ENCODE results near the gene AIFM2. TPM values are rescaled to one million over a fixed set of nuclear protein-coding genes. Genes with fewer than 3 reads are reported as not detected.
"Not testable (repeated sequence)": the region's sequence is repeated elsewhere in the genome, so short reads cannot be mapped to it uniquely, and the experiment has no call there.

Gene AIFM2
- total RNA-seq: 1 to 10 TPM; 4.7 to 5.8 TPM
- polyA plus RNA-seq: 1 to 10 TPM in 1 of 2 donors, under 1 TPM in 1; 0.68 to 2.7 TPM

DNA sequence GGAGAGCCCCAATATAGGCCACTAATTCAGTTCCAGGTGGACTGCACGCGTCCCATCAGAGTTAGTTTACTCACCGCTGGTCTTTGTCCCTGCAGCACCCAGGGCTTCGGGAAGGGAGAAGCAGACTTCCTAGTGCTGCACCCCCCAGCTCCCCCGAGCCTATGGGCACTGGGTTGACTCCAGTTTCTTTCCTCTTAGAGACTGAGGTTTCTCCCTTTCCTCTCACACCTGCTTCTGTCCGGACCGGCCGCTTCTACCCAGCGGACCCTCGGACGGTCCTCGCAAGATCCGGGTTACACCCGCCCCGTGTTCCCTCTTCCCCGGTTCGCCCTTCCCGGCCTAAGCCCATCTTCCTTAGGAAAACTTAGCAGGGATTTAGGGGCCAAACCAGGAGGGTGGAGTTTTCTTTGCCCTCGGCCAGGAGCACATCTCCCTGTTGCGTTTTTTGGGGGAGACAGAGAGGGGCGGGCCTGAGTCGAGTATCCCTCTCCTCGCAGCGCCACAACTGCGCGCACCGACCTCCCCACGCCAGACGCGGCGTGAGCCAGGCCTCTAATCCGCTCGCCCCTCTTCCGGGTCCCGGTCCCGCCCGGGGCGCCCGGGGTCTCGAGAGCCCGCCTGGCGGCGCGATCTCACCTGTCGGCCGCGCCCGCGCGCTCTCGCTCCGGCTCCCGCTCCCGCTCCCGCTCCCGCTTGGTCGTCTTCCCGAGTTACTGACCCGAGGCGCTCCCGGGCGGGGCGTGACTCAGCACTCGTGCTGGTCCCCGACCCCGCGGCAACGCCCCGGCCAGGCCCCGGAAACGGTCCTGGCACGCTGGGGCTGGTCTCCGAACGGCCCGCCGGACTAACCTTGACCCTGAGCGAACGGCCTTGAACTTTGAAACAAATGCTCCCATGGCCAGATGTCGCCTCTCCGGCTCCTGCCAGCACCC is at the start of gene AIFM2:
AIFM2 (minus strand) TSS at position 728 of the 932 bp plus-strand sequence. CDS start 8,741 bp downstream, outside the sequence.
- H3K27ac Mint-ChIP-seq: peak within 1 kb of the TSS; percentile 20 to 93 (median 77)
- H3K36me3 Mint-ChIP-seq: peaks cover 0 to 8% of the 10 kb centered on the region in 2 donors
- H3K9me3 ChIP-seq (ENCODE audit: control insufficient read depth in 1 of 2, low read length in 2 of 2): no peaks in the 10 kb centered on the region
- H3K4me3 ChIP-seq (ENCODE audit: low read length in 2 of 2): peak within 1 kb of the TSS; percentile 42 to 48
- CTCF ChIA-PET (ENCODE audit: partially characterized antibody): no interaction called here
- intact Hi-C loops (cut with micrococcal nuclease): no loop called here
- no peaks in the 10 kb centered on the region for H3K36me3 ChIP-seq (ENCODE audit: insufficient read depth, low read length)
- no peaks in the 10 kb centered on the region for H3K9me3 Mint-ChIP-seq
- POLR2A ChIA-PET (ENCODE audit: partially characterized antibody): no interaction called here
- no peaks in the 10 kb centered on the region for H3K27me3 ChIP-seq (ENCODE audit: insufficient read depth, low read length)
- H3K27me3 Mint-ChIP-seq: no peaks in the 10 kb centered on the region
- peaks cover 6 to 29% (median 15%) of the 10 kb centered on the region in 4 donors for H3K4me1 Mint-ChIP-seq
- peak in 3 of 5 donors; percentile 14 to 33 (median 22) for DNase-seq
- peak within 1 kb of the TSS; percentile 71 to 94 (median 87) for H3K4me3 Mint-ChIP-seq
- peaks cover 11% of the 10 kb centered on the region for H3K4me1 ChIP-seq (ENCODE audit: insufficient read depth, low read length)
- H3K27ac ChIP-seq (ENCODE audit: low read depth, low read length): no peak within 1 kb of the TSS

DNA sequence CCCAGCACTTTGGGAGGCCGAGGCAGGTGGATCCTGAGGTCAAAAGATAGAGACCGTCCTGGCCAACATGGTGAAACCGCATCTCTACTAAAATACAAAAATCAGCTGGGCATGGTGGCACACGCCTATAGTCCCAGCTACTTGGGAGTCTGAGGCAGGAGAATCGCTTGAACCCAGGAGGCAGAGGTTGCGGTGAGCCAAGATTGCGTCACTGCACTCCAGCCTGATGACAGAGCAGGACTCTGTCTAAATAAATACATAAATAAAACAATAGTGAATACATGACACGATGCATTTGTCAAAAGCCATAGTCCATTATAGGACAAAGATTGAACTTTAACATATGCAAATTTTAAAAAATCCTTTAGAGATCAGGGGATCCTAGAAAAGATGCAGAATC is 46.6 kb upstream of the AIFM2 start:
- H3K27ac Mint-ChIP-seq; DNase-seq; H3K4me3 Mint-ChIP-seq; H3K9me3 ChIP-seq (ENCODE audit: control insufficient read depth in 1 of 2, low read length in 2 of 2); H3K27me3 Mint-ChIP-seq; H3K4me3 ChIP-seq (ENCODE audit: low read length in 2 of 2); H3K36me3 Mint-ChIP-seq; H3K27me3 ChIP-seq (ENCODE audit: insufficient read depth, low read length); H3K9me3 Mint-ChIP-seq; H3K36me3 ChIP-seq (ENCODE audit: insufficient read depth, low read length); H3K27ac ChIP-seq (ENCODE audit: low read depth, low read length); intact Hi-C loops (cut with micrococcal nuclease): not testable (repeated sequence)
- ChIA-PET POLR2A (ENCODE audit: partially characterized antibody) (interaction anchor here (1.2 kb wide), 1 partner anchor 9 kb away, joined by 3 read pairs; the partner anchor contains the start of gene SAR1A), CTCF (ENCODE audit: partially characterized antibody) (interaction anchor here (1.5 kb wide), 1 partner anchor 33 kb away, joined by 8 read pairs; the partner anchor contains the start of gene TYSND1)
- peaks cover 4 to 11% (median 8%) of the 10 kb centered on the region in 4 donors for H3K4me1 Mint-ChIP-seq
- H3K4me1 ChIP-seq (ENCODE audit: insufficient read depth, low read length): peaks cover 12% of the 10 kb centered on the region

DNA sequence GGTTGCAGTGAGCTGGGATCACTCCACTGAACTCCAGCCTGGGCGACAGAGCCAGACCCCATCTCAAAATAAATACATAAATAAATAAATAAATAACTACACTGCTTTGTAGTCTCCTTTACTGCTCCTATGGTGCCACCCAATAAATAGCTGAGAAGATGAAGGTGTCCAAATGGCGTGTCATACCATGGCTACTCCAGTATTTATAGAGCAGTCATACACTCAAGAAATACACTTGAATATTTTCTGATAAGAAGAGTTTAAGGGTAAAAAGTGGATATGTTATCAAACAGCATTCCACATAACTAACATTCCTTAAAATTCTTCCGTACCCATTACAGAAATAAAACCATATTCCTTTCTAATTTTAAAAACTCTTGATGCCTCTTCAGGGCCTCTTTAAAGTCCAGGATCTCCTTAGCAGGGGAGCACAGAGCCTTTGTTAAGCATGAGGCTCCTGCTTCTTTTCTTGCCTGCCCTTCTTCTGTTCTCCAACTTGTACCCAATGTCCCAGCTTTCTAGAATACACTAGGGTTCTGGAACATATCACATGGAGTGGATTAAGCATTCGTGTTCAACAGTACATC is 45.6 kb upstream of the AIFM2 start:
- ChIA-PET CTCF (ENCODE audit: partially characterized antibody) (interaction anchor here (1.2 kb wide), 1 partner anchor 43 kb away, joined by 3 read pairs; no protein-coding TSS in a partner anchor), POLR2A (ENCODE audit: partially characterized antibody) (no interaction called here)
- Mint-ChIP-seq H3K9me3 (peaks cover 0 to 5% (median 0%) of the 10 kb centered on the region in 8 donors), H3K36me3 (no peaks in the 10 kb centered on the region), H3K27me3 (peaks cover 0 to 5% of the 10 kb centered on the region in 2 donors), H3K4me3 (no peak overlapping the region), H3K4me1 (peaks cover 10 to 18% (median 14%) of the 10 kb centered on the region in 4 donors), H3K27ac (no peak overlapping the region)
- Histone ChIP-seq H3K27me3 (ENCODE audit: insufficient read depth, low read length) (no peaks in the 10 kb centered on the region), H3K36me3 (ENCODE audit: insufficient read depth, low read length) (no peaks in the 10 kb centered on the region), H3K4me3 (ENCODE audit: low read length in 2 of 2) (no peak overlapping the region), H3K27ac (ENCODE audit: low read depth, low read length) (no peak overlapping the region), H3K4me1 (ENCODE audit: insufficient read depth, low read length) (peaks cover 21% of the 10 kb centered on the region), H3K9me3 (ENCODE audit: control insufficient read depth in 1 of 2, low read length in 2 of 2) (no peaks in the 10 kb centered on the region)
- DNase-seq: no peak
- intact Hi-C loops (cut with micrococcal nuclease): no loop called here

DNA sequence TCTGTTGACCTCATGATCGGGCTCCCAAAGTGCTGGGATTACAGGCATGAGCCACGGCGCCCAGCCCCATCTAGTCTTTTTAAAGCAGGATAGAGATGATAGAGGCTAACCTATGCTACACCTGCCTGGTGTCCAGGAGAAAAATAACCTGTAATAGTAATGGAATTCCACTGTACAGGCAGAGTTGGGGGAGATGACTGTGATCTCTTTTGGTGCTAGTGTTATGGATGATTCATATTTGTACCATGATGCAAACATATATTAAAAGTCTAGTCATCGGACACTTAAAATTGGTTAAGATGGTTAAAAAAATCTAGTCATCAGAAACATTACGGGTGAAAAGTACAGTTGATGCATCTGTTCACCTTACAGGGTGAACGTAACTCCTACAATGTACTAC is 43.8 kb upstream of the AIFM2 start:
- peaks cover 12 to 24% (median 17%) of the 10 kb centered on the region in 4 donors for H3K4me1 Mint-ChIP-seq
- no peaks in the 10 kb centered on the region for H3K9me3 ChIP-seq (ENCODE audit: control insufficient read depth in 1 of 2, low read length in 2 of 2)
- no peak for DNase-seq
- no peaks in the 10 kb centered on the region for H3K36me3 ChIP-seq (ENCODE audit: insufficient read depth, low read length)
- H3K27me3 ChIP-seq (ENCODE audit: insufficient read depth, low read length): no peaks in the 10 kb centered on the region
- POLR2A ChIA-PET (ENCODE audit: partially characterized antibody): interaction anchor here (2.4 kb wide), 1 partner anchor 30 kb away, joined by 23 read pairs; the partner anchor contains the start of gene TYSND1
- H3K27ac Mint-ChIP-seq: no peak overlapping the region
- CTCF ChIA-PET (ENCODE audit: partially characterized antibody): interaction anchor here (0.7 to 2.6 kb wide), 3 partner anchors 30 to 184 kb away, joined by 3 to 31 read pairs (median 7); partner anchors contain the start of gene TYSND1
- no peak overlapping the region for H3K4me3 Mint-ChIP-seq
- H3K27me3 Mint-ChIP-seq: peaks cover 0 to 5% of the 10 kb centered on the region in 2 donors
- no peaks in the 10 kb centered on the region for H3K36me3 Mint-ChIP-seq
- peaks cover 0 to 5% (median 0%) of the 10 kb centered on the region in 8 donors for H3K9me3 Mint-ChIP-seq
- no peak overlapping the region for H3K27ac ChIP-seq (ENCODE audit: low read depth, low read length)
- H3K4me1 ChIP-seq (ENCODE audit: insufficient read depth, low read length): peaks cover 26% of the 10 kb centered on the region
- H3K4me3 ChIP-seq (ENCODE audit: low read length in 2 of 2): no peak overlapping the region
- intact Hi-C loops (cut with micrococcal nuclease): no loop called here

DNA sequence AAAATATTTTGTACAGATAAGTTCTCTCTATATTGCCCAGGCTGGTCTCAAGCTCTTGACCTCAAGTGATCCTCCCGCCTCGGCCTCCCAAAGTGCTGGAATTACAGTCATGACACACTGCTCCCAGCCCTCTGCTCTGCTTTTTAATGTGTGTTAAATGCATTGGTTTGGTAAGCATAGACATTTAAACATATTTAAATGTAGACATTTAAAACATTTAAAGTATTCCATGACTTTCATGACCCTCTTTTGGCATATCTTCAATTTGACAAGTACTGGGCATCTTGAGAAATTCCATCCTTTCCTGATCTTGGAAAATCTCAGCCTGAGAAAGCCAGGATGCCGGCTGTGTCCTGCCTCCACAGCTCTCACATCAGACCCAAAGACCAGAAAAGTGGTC is 42.9 kb upstream of the AIFM2 start:
- Mint-ChIP-seq H3K27ac (no peak overlapping the region), H3K9me3 (peaks cover 0 to 5% (median 0%) of the 10 kb centered on the region in 8 donors), H3K27me3 (peaks cover 0 to 5% of the 10 kb centered on the region in 2 donors), H3K36me3 (no peaks in the 10 kb centered on the region), H3K4me1 (peaks cover 16 to 33% (median 22%) of the 10 kb centered on the region in 4 donors), H3K4me3 (no peak overlapping the region)
- Histone ChIP-seq H3K9me3 (ENCODE audit: control insufficient read depth in 1 of 2, low read length in 2 of 2) (no peaks in the 10 kb centered on the region), H3K36me3 (ENCODE audit: insufficient read depth, low read length) (no peaks in the 10 kb centered on the region), H3K4me1 (ENCODE audit: insufficient read depth, low read length) (peaks cover 32% of the 10 kb centered on the region), H3K4me3 (ENCODE audit: low read length in 2 of 2) (no peak overlapping the region), H3K27me3 (ENCODE audit: insufficient read depth, low read length) (no peaks in the 10 kb centered on the region), H3K27ac (ENCODE audit: low read depth, low read length) (no peak overlapping the region)
- POLR2A ChIA-PET (ENCODE audit: partially characterized antibody): interaction anchor here (2.4 kb wide), 1 partner anchor 29 kb away, joined by 23 read pairs; the partner anchor contains the start of gene TYSND1
- DNase-seq: no peak
- CTCF ChIA-PET (ENCODE audit: partially characterized antibody): interaction anchor here (0.7 to 2.6 kb wide), 4 partner anchors 29 to 121 kb away, joined by 3 to 31 read pairs (median 6); partner anchors contain the start of gene TYSND1
- intact Hi-C loops (cut with micrococcal nuclease): no loop called here

DNA sequence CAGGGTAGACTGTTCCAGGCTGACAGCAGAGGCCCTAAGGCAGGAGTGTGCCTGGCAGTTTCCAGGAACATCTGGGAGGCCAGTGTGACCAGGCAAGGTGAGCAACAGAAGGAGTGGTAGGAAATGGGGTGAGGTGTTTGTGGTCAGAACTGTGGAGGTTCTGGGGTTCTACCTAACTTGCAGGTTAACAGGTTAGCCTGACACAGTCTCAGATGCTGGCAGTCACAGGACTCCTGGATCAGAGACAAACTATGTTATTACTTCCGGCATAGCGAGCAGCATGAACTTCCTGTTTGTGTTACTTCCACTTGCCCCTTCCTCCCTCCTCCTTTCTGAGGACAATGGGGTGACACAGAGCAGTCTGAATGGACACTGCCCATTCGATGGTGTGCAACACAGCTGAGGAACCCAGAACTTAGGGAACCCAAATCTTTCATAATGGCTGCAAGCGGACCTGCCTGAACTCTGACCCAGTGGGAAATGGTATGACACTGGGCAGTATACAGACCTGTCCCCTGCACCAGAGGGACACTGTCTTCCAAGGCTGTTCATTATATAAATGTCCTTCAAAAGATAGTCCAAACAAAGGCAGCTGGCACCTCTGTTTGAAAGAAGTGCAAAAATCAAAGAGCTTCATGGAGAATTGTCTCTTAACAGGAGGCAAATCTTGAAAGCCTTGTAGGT is 41.6 kb upstream of the AIFM2 start:
- peak; percentile 45 to 77 (median 58) for DNase-seq
- Mint-ChIP-seq H3K4me3 (peak overlapping the region in 7 of 8 donors; percentile 15 to 83 (median 62)), H3K27me3 (peaks cover 0 to 2% of the 10 kb centered on the region in 2 donors), H3K9me3 (peaks cover 0 to 4% (median 0%) of the 10 kb centered on the region in 8 donors), H3K4me1 (peaks cover 17 to 46% (median 25%) of the 10 kb centered on the region in 4 donors), H3K36me3 (peaks cover 0 to 11% of the 10 kb centered on the region in 2 donors), H3K27ac (peak overlapping the region; percentile 79 to 92 (median 88))
- intact Hi-C loops (cut with micrococcal nuclease): no loop called here
- POLR2A ChIA-PET (ENCODE audit: partially characterized antibody): interaction anchor here (0.6 to 2.4 kb wide), 4 partner anchors 19 to 230 kb away, joined by 3 to 23 read pairs (median 4); partner anchors contain the start of gene TYSND1
- no peaks in the 10 kb centered on the region for H3K27me3 ChIP-seq (ENCODE audit: insufficient read depth, low read length)
- no peaks in the 10 kb centered on the region for H3K9me3 ChIP-seq (ENCODE audit: control insufficient read depth in 1 of 2, low read length in 2 of 2)
- no peaks in the 10 kb centered on the region for H3K36me3 ChIP-seq (ENCODE audit: insufficient read depth, low read length)
- H3K4me1 ChIP-seq (ENCODE audit: insufficient read depth, low read length): peaks cover 37% of the 10 kb centered on the region
- CTCF ChIA-PET (ENCODE audit: partially characterized antibody): interaction anchor here (1.4 to 2.6 kb wide), 2 partner anchors 28 to 58 kb away, joined by 6 to 31 read pairs; partner anchors contain the start of gene TYSND1
- H3K4me3 ChIP-seq (ENCODE audit: low read length in 2 of 2): no peak overlapping the region
- H3K27ac ChIP-seq (ENCODE audit: low read depth, low read length): peak overlapping the region; percentile 41

Measured in CD4-positive, alpha-beta memory T cell (primary cell).